Measurements from ENCODE around the gene MARCHF6.
"Not testable (repeated sequence)": the region's sequence is repeated elsewhere in the genome, so short reads cannot be mapped to it uniquely, and the experiment has no call there.

MARCHF6 gene

GRCh38 chr5:10353241-10354047, at the start of gene MARCHF6:
Gene MARCHF6 (plus strand): TSS chr5:10353695. CDS start chr5:10353899, 204 bp downstream.
- in situ Hi-C loops (cut with MboI; ENCODE audit: low sequenced_read_pairs), result no loop called here

GRCh38 chr5:10303699-10304170, 49.8 kb upstream of the MARCHF6 start:
- in situ Hi-C loops (cut with MboI; ENCODE audit: low sequenced_read_pairs), result no loop called here

- in situ Hi-C loops (cut with MboI; ENCODE audit: low sequenced_read_pairs), result no loop called here
Measured at GRCh38 chr5:10304932-10305331, 48.6 kb upstream of the MARCHF6 start.

GRCh38 chr5:10306114-10306513, 47.4 kb upstream of the MARCHF6 start:
- in situ Hi-C loops (cut with MboI; ENCODE audit: low sequenced_read_pairs), result no loop called here

- in situ Hi-C loops (cut with MboI; ENCODE audit: low sequenced_read_pairs), result no loop called here
Measured at GRCh38 chr5:10306806-10307205, 46.7 kb upstream of the MARCHF6 start.

- in situ Hi-C loops (cut with MboI; ENCODE audit: low sequenced_read_pairs), result no loop called here
Measured at GRCh38 chr5:10307206-10308148, 46.0 kb upstream of the MARCHF6 start, which contains the start of gene CMBL. Gene CMBL (minus strand): TSS chr5:10307902. CDS start chr5:10290762, 17,140 bp downstream.

GRCh38 chr5:10308844-10309243, 44.7 kb upstream of the MARCHF6 start:
- in situ Hi-C loops (cut with MboI; ENCODE audit: low sequenced_read_pairs), result no loop called here

- in situ Hi-C loops (cut with MboI; ENCODE audit: low sequenced_read_pairs), result no loop called here
Measured at GRCh38 chr5:10310066-10310779, 43.3 kb upstream of the MARCHF6 start.

GRCh38 chr5:10310835-10311570, 42.5 kb upstream of the MARCHF6 start:
- in situ Hi-C loops (cut with MboI; ENCODE audit: low sequenced_read_pairs), result not testable (repeated sequence)

GRCh38 chr5:10311595-10312425, 41.7 kb upstream of the MARCHF6 start:
- in situ Hi-C loops (cut with MboI; ENCODE audit: low sequenced_read_pairs), result no loop called here

- in situ Hi-C loops (cut with MboI; ENCODE audit: low sequenced_read_pairs), result no loop called here
Measured at GRCh38 chr5:10315201-10315600, 38.3 kb upstream of the MARCHF6 start.

GRCh38 chr5:10315824-10316509, 37.5 kb upstream of the MARCHF6 start:
- in situ Hi-C loops (cut with MboI; ENCODE audit: low sequenced_read_pairs), result no loop called here

GRCh38 chr5:10317825-10318682, 35.4 kb upstream of the MARCHF6 start:
- in situ Hi-C loops (cut with MboI; ENCODE audit: low sequenced_read_pairs), result no loop called here

- in situ Hi-C loops (cut with MboI; ENCODE audit: low sequenced_read_pairs), result no loop called here
Measured at GRCh38 chr5:10319202-10319851, 34.2 kb upstream of the MARCHF6 start.

GRCh38 chr5:10320793-10321192, 32.7 kb upstream of the MARCHF6 start:
- in situ Hi-C loops (cut with MboI; ENCODE audit: low sequenced_read_pairs), result no loop called here

GRCh38 chr5:10321882-10322281, 31.6 kb upstream of the MARCHF6 start:
- in situ Hi-C loops (cut with MboI; ENCODE audit: low sequenced_read_pairs), result no loop called here
